ENCODE measurements around the gene CTRB1. TPM values are rescaled to one million over a fixed set of nuclear protein-coding genes. Genes with fewer than 3 reads are reported as not detected.
"Not testable (repeated sequence)": the region's sequence is repeated elsewhere in the genome, so short reads cannot be mapped to it uniquely, and the experiment has no call there.

Gene CTRB1
- total RNA-seq, 2 donors from 2014 or later: 14,932 to 20,352 TPM

- peak overlapping the region; percentile 97 to 100 (median 98) for H3K27ac ChIP-seq
- peak overlapping the region; percentile 70 to 83 for H3K4me3 ChIP-seq
- ATAC-seq: peak; percentile 9
- H3K27me3 ChIP-seq; H3K36me3 ChIP-seq (replicated peaks in 1 of 2; ENCODE audit: insufficient read depth in 1 of 2, low read depth in 2 of 2); intact Hi-C loops (cut with DNase I); H3K9me3 ChIP-seq: not testable (repeated sequence)
- peaks cover 50% of the 10 kb centered on the region for H3K4me1 ChIP-seq
- peak in 3 of 4 donors; percentile 58 to 59 (median 59) for DNase-seq
- TF ChIP-seq POLR2A (IDR thresholded peaks at IDR 0.05): peak in 1 of 3 donors; percentile 32
- 9 to 27% methylated on average over 12 to 15 of the region's 25 CpGs for WGBS, 2 donors
These were observed 12.6 kb upstream of the CTRB1 start for GRCh38 chr16:75205961-75206748.

DNA sequence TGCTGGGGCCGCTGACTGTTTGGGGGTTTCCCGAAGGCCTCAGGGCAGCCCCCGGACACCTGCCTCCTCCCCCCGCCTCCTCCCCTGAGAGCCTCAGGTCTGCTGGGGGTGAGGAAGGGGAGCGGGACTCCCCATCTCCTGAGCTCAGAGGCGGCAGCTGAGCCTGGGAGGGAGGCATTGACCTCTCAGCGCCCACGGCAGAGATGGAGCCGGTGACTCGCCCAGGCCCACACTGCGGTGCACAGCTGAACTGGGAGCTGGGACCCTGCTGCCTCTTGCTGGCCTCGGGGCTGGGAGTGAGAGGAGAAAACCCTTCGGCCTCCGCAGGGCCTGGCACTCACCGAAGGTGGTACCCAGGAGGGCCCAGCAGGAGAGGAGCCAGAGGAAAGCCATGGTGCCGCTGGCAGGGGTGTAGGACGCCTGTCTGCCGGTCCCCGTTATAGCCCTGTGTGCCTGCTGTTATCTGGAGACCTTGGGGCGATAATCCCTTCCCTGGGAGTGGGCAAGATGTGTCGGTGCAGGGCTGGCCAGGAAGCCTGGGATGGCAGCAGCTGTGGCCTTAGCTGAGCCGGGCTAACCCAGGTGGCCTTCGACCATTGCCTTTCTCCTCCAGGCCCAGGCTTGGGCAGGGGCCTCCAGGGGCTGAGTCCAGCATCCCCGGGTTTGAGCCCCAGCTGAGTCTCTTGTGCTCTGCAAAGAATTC lies 11.9 kb upstream of the CTRB1 start, which contains the start of gene CTRB2:
Gene CTRB2, minus strand, starts transcription at position 413 of the 703 bp plus-strand sequence. Its CDS starts 20 bp downstream, at position 393.
- peak; percentile 74 for ATAC-seq

GRCh38 chr16:75207831-75208230 lies 11.0 kb upstream of the CTRB1 start:
- Histone ChIP-seq H3K27ac (peak overlapping the region; percentile 50 to 100 (median 98)), H3K36me3 (replicated peaks in 1 of 2; ENCODE audit: insufficient read depth in 1 of 2, low read depth in 2 of 2) (no peaks in the 10 kb centered on the region), H3K9me3 (no peaks in the 10 kb centered on the region), H3K4me1 (peaks cover 53% of the 10 kb centered on the region), H3K4me3 (no peak overlapping the region), H3K27me3 (no peaks in the 10 kb centered on the region)
- 63 to 74% methylated on average over 5 to 11 of the region's 11 CpGs for WGBS, 2 donors
- TF ChIP-seq POLR2A (IDR thresholded peaks at IDR 0.05): no peak
- TF ChIP-seq, protein P1, sequence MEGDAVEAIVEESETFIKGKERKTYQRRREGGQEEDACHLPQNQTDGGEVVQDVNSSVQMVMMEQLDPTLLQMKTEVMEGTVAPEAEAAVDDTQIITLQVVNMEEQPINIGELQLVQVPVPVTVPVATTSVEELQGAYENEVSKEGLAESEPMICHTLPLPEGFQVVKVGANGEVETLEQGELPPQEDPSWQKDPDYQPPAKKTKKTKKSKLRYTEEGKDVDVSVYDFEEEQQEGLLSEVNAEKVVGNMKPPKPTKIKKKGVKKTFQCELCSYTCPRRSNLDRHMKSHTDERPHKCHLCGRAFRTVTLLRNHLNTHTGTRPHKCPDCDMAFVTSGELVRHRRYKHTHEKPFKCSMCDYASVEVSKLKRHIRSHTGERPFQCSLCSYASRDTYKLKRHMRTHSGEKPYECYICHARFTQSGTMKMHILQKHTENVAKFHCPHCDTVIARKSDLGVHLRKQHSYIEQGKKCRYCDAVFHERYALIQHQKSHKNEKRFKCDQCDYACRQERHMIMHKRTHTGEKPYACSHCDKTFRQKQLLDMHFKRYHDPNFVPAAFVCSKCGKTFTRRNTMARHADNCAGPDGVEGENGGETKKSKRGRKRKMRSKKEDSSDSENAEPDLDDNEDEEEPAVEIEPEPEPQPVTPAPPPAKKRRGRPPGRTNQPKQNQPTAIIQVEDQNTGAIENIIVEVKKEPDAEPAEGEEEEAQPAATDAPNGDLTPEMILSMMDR (IDR thresholded peaks at IDR 0.05): no peak
- intact Hi-C loops (cut with DNase I): no loop called here
- ATAC-seq: no peak
- DNase-seq: peak in 1 of 4 donors; percentile 68

More for the DNA sequence above, 11.9 kb upstream of the CTRB1 start, which contains the start of gene CTRB2:
- intact Hi-C loops (cut with DNase I): no loop called here
- WGBS, 2 donors: 16 to 44% methylated on average over 4 to 23 of the region's 24 CpGs
- Histone ChIP-seq H3K27ac (peak within 1 kb of the TSS; percentile 97 to 100 (median 98)), H3K4me1 (peaks cover 53% of the 10 kb centered on the region), H3K4me3 (peak within 1 kb of the TSS; percentile 70 to 83), H3K27me3 (no peaks in the 10 kb centered on the region), H3K9me3 (no peaks in the 10 kb centered on the region), H3K36me3 (replicated peaks in 1 of 2; ENCODE audit: insufficient read depth in 1 of 2, low read depth in 2 of 2) (no peaks in the 10 kb centered on the region)
- peak; percentile 95 to 99 (median 99) for TF ChIP-seq POLR2A (IDR thresholded peaks at IDR 0.05)
- TF ChIP-seq, protein P1 (IDR thresholded peaks at IDR 0.05): peak in 4 of 7 experiments; percentile 29 to 51 (median 44)
- peak; percentile 94 to 96 (median 96) for DNase-seq

DNA sequence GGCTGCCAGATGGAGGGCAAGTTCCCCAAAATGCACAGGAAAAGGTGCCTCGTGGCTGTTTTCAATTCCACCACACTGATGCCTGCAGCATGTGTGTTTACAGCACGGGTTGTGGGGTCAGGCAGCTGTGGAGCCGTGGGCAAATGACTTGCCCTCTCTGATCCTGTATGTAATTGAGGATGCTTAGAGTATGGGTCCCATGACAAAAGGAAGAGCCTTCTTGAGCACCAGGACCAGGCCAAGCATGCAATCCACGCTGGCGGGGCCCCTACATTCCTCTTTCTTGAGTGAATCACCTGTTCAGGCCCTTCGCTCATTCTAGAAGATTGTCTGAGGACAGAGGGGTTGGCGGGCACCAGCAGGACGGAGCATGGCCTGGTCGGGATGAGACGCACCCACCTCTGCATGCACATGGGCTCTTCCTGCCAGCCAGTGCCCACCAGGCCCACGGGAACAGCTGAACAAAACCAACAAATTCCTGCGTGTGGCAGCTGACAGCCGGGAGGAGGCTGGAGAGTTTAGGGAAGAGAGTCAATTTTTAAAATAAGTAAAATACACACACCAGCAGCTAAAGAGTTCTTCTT lies 10.5 kb upstream of the CTRB1 start:
- Histone ChIP-seq H3K4me1 (peaks cover 53% of the 10 kb centered on the region), H3K4me3 (no peak overlapping the region), H3K9me3 (no peaks in the 10 kb centered on the region), H3K36me3 (replicated peaks in 1 of 2; ENCODE audit: insufficient read depth in 1 of 2, low read depth in 2 of 2) (no peaks in the 10 kb centered on the region), H3K27me3 (no peaks in the 10 kb centered on the region), H3K27ac (peak overlapping the region; percentile 50 to 100 (median 98))
- WGBS, 2 donors: 74 to 80% methylated on average over 13 of the region's 13 CpGs
- intact Hi-C loops (cut with DNase I): no loop called here
- TF ChIP-seq, protein P1 (IDR thresholded peaks at IDR 0.05): no peak
- no peak for ATAC-seq
- no peak for DNase-seq
